OCI-M1 (cell line): ENCODE data around the gene RBMS3.
"Not testable (repeated sequence)": the region's sequence is repeated elsewhere in the genome, so short reads cannot be mapped to it uniquely, and the experiment has no call there.

Source experiments
- DNase-seq: peaks from one replicate; lab custom pipeline; 2025; lab: John Stamatoyannopoulos, UW

RBMS3 gene

GRCh38 chr3:29618395-29619282 is 337.8 kb downstream of the RBMS3 start:
- peak; percentile 10 for DNase-seq

- no peak for DNase-seq
Measured at GRCh38 chr3:29619676-29620075, 338.8 kb downstream of the RBMS3 start.

GRCh38 chr3:29627136-29628117 is 346.6 kb downstream of the RBMS3 start:
- DNase-seq, result no peak

GRCh38 chr3:29628795-29629194 is 347.9 kb downstream of the RBMS3 start:
- no peak for DNase-seq

- no peak for DNase-seq
Measured at GRCh38 chr3:29635888-29636287, 355.0 kb downstream of the RBMS3 start.

GRCh38 chr3:29637068-29637467 is 356.2 kb downstream of the RBMS3 start:
- DNase-seq, result no peak

- DNase-seq, result no peak
Measured at GRCh38 chr3:29639578-29640290, 358.9 kb downstream of the RBMS3 start.

GRCh38 chr3:29642393-29643033 is 361.6 kb downstream of the RBMS3 start:
- DNase-seq, result no peak

- no peak for DNase-seq
Measured at GRCh38 chr3:29643034-29643425, 362.2 kb downstream of the RBMS3 start.

GRCh38 chr3:29644261-29644660 is 363.4 kb downstream of the RBMS3 start:
- peak; percentile 4 for DNase-seq

GRCh38 chr3:29644956-29645636 is 364.2 kb downstream of the RBMS3 start:
- DNase-seq, result no peak

- DNase-seq, result no peak
Measured at GRCh38 chr3:29646043-29646442, 365.2 kb downstream of the RBMS3 start.

GRCh38 chr3:29649815-29650547 is 369.1 kb downstream of the RBMS3 start:
- no peak for DNase-seq

GRCh38 chr3:29653680-29654079 is 372.8 kb downstream of the RBMS3 start:
- no peak for DNase-seq

- DNase-seq, result no peak
Measured at GRCh38 chr3:29655015-29655747, 374.3 kb downstream of the RBMS3 start.

GRCh38 chr3:29665688-29666087 is 384.8 kb downstream of the RBMS3 start:
- no peak for DNase-seq

GRCh38 chr3:29668233-29668632 is 387.4 kb downstream of the RBMS3 start:
- no peak for DNase-seq

- no peak for DNase-seq
Measured at GRCh38 chr3:29668728-29669127, 387.9 kb downstream of the RBMS3 start.

- not testable (repeated sequence) for DNase-seq
Measured at GRCh38 chr3:29670476-29670875, 389.6 kb downstream of the RBMS3 start.

GRCh38 chr3:29677421-29677820 is 396.6 kb downstream of the RBMS3 start:
- DNase-seq, result no peak
